Subcutaneous adipose tissue (tissue), 4 donors: Measurements from ENCODE around the gene ITPRIP. TPM values are rescaled to one million over a fixed set of nuclear protein-coding genes. Genes with fewer than 3 reads are reported as not detected.

Source experiments
- CTCF ChIP-seq: fragments of 450-650 bp; IDR thresholded peaks from one replicate; pipeline ENCODE4 v1.5.1; 2016; ENCODE audit warnings: low read depth, mild to moderate bottlenecking, control low read depth, antibody characterized with exemption, moderate library complexity
- total RNA-seq, 4 donors: library from RNA; depleted of rRNA; stranded (reverse); fragments of >200 nt; gene quantifications; one replicate each; pipeline ENCODE4 v1.1.0, GENCODE V29; 2016

ITPRIP gene
- total RNA-seq, 4 donors from 2014 or later = 22.5 to 32.3 (median 30.9) TPM

- TF ChIP-seq CTCF = no peak
Measured at GRCh38 chr10:104297697-104298660, 40.3 kb downstream of the ITPRIP start.

- no peak for TF ChIP-seq CTCF
Measured at GRCh38 chr10:104296687-104297436, 41.4 kb downstream of the ITPRIP start.

- no peak for TF ChIP-seq CTCF
Measured at GRCh38 chr10:104293781-104294321, 44.4 kb downstream of the ITPRIP start.

- no peak for TF ChIP-seq CTCF
Measured at GRCh38 chr10:104293011-104293410, 45.3 kb downstream of the ITPRIP start.

- TF ChIP-seq CTCF = no peak
Measured at GRCh38 chr10:104291439-104291951, 46.8 kb downstream of the ITPRIP start.

GRCh38 chr10:104288355-104288754, 49.9 kb downstream of the ITPRIP start:
- TF ChIP-seq CTCF = no peak
